ENCODE measurements around the gene RALGAPA1.

DNA sequence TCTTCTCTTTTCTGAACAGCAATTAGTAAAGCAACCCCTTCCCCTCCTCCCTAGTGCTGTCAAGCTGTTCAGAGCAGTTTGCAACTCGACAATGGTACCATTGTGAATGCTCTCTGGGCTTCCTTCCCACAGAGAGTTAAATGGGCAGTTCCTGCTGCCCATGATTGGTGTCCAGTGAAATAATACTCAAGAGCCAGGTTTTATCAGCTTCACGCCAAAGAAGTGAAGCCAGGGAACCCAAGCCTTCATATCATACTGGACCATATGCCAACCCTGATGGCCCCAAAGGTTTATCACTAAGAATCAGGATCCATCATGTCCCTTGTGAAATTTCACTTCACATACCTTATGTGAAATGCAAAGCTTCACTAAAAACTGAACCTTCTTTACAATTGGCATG, 250.4 kb downstream of the RALGAPA1 start:
- TF ChIP-seq CTCF (IDR thresholded peaks at IDR 0.05; ENCODE audit: low read depth, low read length): no peak
- no peak for TF ChIP-seq POLR2A (IDR thresholded peaks at IDR 0.05; ENCODE audit: extremely low read depth, insufficient read length)

Measured in NB4 (cell line).